ENCODE measurements around the gene PPP6R1. TPM values are rescaled to one million over a fixed set of nuclear protein-coding genes. Genes with fewer than 3 reads are reported as not detected.

The PPP6R1 gene
- total RNA-seq, 1 experiment from 2014 or later, result 96.7 TPM

GRCh38 chr19:55265723-55266386 lies 7.0 kb upstream of the PPP6R1 start:
- no peaks in the 10 kb centered on the region for H3K27me3 ChIP-seq (ENCODE audit: insufficient read depth, low read length)
- CTCF ChIA-PET, result no interaction called here
- RAD21 ChIA-PET (ENCODE audit: low non-redundant PET in 1 of 2, low total read pairs in 2 of 2, uncharacterized antibody in 2 of 2, unreplicated experiment in 2 of 2), result no interaction called here
- peaks cover 0 to 4% of the 10 kb centered on the region in 2 experiments; a peak in 1 of 4 replicates for H3K36me3 ChIP-seq (ENCODE audit: control insufficient read depth in 1 of 2, insufficient read depth in 2 of 2, low read length in 2 of 2)
- no peak overlapping the region for H3K9ac ChIP-seq (ENCODE audit: low read length)
- no peak overlapping the region for H3K27ac ChIP-seq (ENCODE audit: low read depth, low read length)
- H3K9me3 ChIP-seq (ENCODE audit: control insufficient read depth in 1 of 2, insufficient read depth in 1 of 2, low read depth in 1 of 2, low read length in 2 of 2), result no peaks in the 10 kb centered on the region
- ATAC-seq (no peak), DNase-seq (ENCODE audit: low read depth, low spot score) (no peak)
- H3K9me2 ChIP-seq (ENCODE audit: insufficient read depth), result no peaks in the 10 kb centered on the region
- BruUV-seq (replicated peaks), result no TSS peak
- TF ChIP-seq SIN3A (IDR thresholded peaks at IDR 0.05; ENCODE audit: low read depth) (no peak), ZBTB33 (IDR thresholded peaks at IDR 0.05; ENCODE audit: extremely low read depth, insufficient replicate concordance, low read length) (no peak), RAD21 (IDR thresholded peaks at IDR 0.05; ENCODE audit: low read depth) (no peak), SRF (IDR thresholded peaks at IDR 0.05; ENCODE audit: low read depth) (no peak), POLR2A (IDR thresholded peaks at IDR 0.05; ENCODE audit: borderline replicate concordance, extremely low read depth, insufficient read depth, insufficient read length) (no peak), EZH2 (IDR thresholded peaks at IDR 0.05) (no peak), TCF7L2 (IDR thresholded peaks at IDR 0.05; ENCODE audit: borderline replicate concordance, extremely low read depth, insufficient read depth, insufficient read length) (no peak)
- H2AFZ ChIP-seq (ENCODE audit: low read depth, low read length, poor library complexity, severe bottlenecking), result no peak overlapping the region
- POLR2A ChIA-PET, result no interaction called here
- no peaks in the 10 kb centered on the region for H3K79me2 ChIP-seq (ENCODE audit: insufficient read depth, low read length)
- no peak overlapping the region for H3K4me3 ChIP-seq (replicated peaks in 1 of 2; ENCODE audit: low read depth in 1 of 2, low read length in 2 of 2)
- no peaks in the 10 kb centered on the region for H4K20me1 ChIP-seq (ENCODE audit: insufficient read depth)
- H3K4me1 ChIP-seq (ENCODE audit: control insufficient read depth in 1 of 2, insufficient read depth in 2 of 2, low read length in 2 of 2), result no peaks in the 10 kb centered on the region
- intact Hi-C loops (cut with micrococcal nuclease), result no loop called here
- no peak overlapping the region for H3K4me2 ChIP-seq (ENCODE audit: low read length)

GRCh38 chr19:55265173-55265572 lies 6.4 kb upstream of the PPP6R1 start:
- ATAC-seq, result no peak
- ChIA-PET CTCF (no interaction called here), POLR2A (no interaction called here), RAD21 (ENCODE audit: low non-redundant PET in 1 of 2, low total read pairs in 2 of 2, uncharacterized antibody in 2 of 2, unreplicated experiment in 2 of 2) (no interaction called here)
- no peak overlapping the region for H3K27ac ChIP-seq (ENCODE audit: low read depth, low read length)
- no peaks in the 10 kb centered on the region for H3K9me2 ChIP-seq (ENCODE audit: insufficient read depth)
- H3K9ac ChIP-seq (ENCODE audit: low read length), result no peak overlapping the region
- intact Hi-C loops (cut with micrococcal nuclease), result no loop called here
- no peaks in the 10 kb centered on the region for H3K27me3 ChIP-seq (ENCODE audit: insufficient read depth, low read length)
- H2AFZ ChIP-seq (ENCODE audit: low read depth, low read length, poor library complexity, severe bottlenecking), result no peak overlapping the region
- no peaks in the 10 kb centered on the region for H3K79me2 ChIP-seq (ENCODE audit: insufficient read depth, low read length)
- peaks cover 5% of the 10 kb centered on the region in 2 experiments; a peak in 3 of 4 replicates for H3K4me1 ChIP-seq (ENCODE audit: control insufficient read depth in 1 of 2, insufficient read depth in 2 of 2, low read length in 2 of 2)
- no peak for DNase-seq (ENCODE audit: low read depth, low spot score)
- H3K9me3 ChIP-seq (ENCODE audit: control insufficient read depth in 1 of 2, insufficient read depth in 1 of 2, low read depth in 1 of 2, low read length in 2 of 2), result no peaks in the 10 kb centered on the region
- no TSS peak for BruUV-seq (replicated peaks)
- no peak overlapping the region for H3K4me3 ChIP-seq (replicated peaks in 1 of 2; ENCODE audit: low read depth in 1 of 2, low read length in 2 of 2)
- H3K36me3 ChIP-seq (ENCODE audit: control insufficient read depth in 1 of 2, insufficient read depth in 2 of 2, low read length in 2 of 2), result peaks cover 0 to 4% of the 10 kb centered on the region in 2 experiments; a peak in 1 of 4 replicates
- H4K20me1 ChIP-seq (ENCODE audit: insufficient read depth), result no peaks in the 10 kb centered on the region
- no peak overlapping the region for H3K4me2 ChIP-seq (ENCODE audit: low read length)
- no peak for TF ChIP-seq SP1 (IDR thresholded peaks at IDR 0.05; ENCODE audit: low read depth)
- no peak for TF ChIP-seq CEBPB (IDR thresholded peaks at IDR 0.05; ENCODE audit: low read depth)
- TF ChIP-seq FOSL1 (IDR thresholded peaks at IDR 0.05; ENCODE audit: low read depth), result no peak
- no peak for TF ChIP-seq ATF3 (IDR thresholded peaks at IDR 0.05)
- TF ChIP-seq TCF7L2 (IDR thresholded peaks at IDR 0.05; ENCODE audit: borderline replicate concordance, extremely low read depth, insufficient read depth, insufficient read length), result no peak
- no peak for TF ChIP-seq JUND (IDR thresholded peaks at IDR 0.05)
- no peak for TF ChIP-seq RAD21 (IDR thresholded peaks at IDR 0.05; ENCODE audit: low read depth)
- no peak for TF ChIP-seq EZH2phosphoT487 (IDR thresholded peaks at IDR 0.05; ENCODE audit: borderline replicate concordance)
- TF ChIP-seq REST (IDR thresholded peaks at IDR 0.05; ENCODE audit: low read depth), result no peak
